Osteoblast (primary cell): ENCODE measurements around the gene RNF217. TPM values are rescaled to one million over a fixed set of nuclear protein-coding genes. Genes with fewer than 3 reads are reported as not detected.

ENCODE experiments used
- DNase-seq: peaks from one replicate; pipeline ENCODE4 v3.0.0; 2011; ENCODE audit warnings: low spot score, mixed read lengths; ENCODE audit not compliant: insufficient read length; ENCODE audit errors: missing footprints
- H2AFZ ChIP-seq: 2 replicates; pipeline ENCODE4 v1.6.0; 2011; ENCODE audit warnings: mild to moderate bottlenecking, low read length
- H3K27ac ChIP-seq: 2 replicates; pipeline ENCODE4 v1.5.1; 2011; ENCODE audit warnings: mild to moderate bottlenecking, low read depth, low read length, moderate library complexity
- H3K27me3 ChIP-seq: 2 replicates; pipeline ENCODE4 v1.6.0; 2012; ENCODE audit warnings: mild to moderate bottlenecking, control low read depth, inconsistent platforms, low read length, moderate library complexity; ENCODE audit not compliant: insufficient read depth
- H3K36me3 ChIP-seq: 2 replicates; pipeline ENCODE4 v1.5.1; 2011; ENCODE audit warnings: mild to moderate bottlenecking, low read length, control low read depth, moderate library complexity; ENCODE audit not compliant: insufficient read depth
- H3K4me1 ChIP-seq: 2 replicates; pipeline ENCODE4 v1.5.1; 2011; ENCODE audit warnings: mild to moderate bottlenecking, low read length, control low read depth, moderate library complexity; ENCODE audit not compliant: insufficient read depth
- H3K4me2 ChIP-seq: 2 replicates; pipeline ENCODE4 v1.6.0; 2011; ENCODE audit warnings: mild to moderate bottlenecking, low read length; ENCODE audit not compliant: insufficient read depth
- H3K4me3 ChIP-seq: fragments of 200-600 bp; sonication (generic); 3 replicates; pipeline ENCODE4 v1.5.1; 2012; ENCODE audit warnings: mild to moderate bottlenecking, low read length, inconsistent platforms; ENCODE audit not compliant: insufficient read depth
- H3K79me2 ChIP-seq: 2 replicates; pipeline ENCODE4 v1.6.0; 2012; ENCODE audit warnings: mild to moderate bottlenecking, low read length, control low read depth, inconsistent platforms; ENCODE audit not compliant: insufficient read depth
- H3K9me3 ChIP-seq: 2 replicates; pipeline ENCODE4 v1.5.1; 2011; ENCODE audit warnings: low read depth, low read length, control low read depth
- H4K20me1 ChIP-seq: 2 replicates; pipeline ENCODE4 v1.6.0; 2012; ENCODE audit warnings: mild to moderate bottlenecking, low read length, control low read depth; ENCODE audit not compliant: insufficient read depth
- CTCF ChIP-seq: IDR thresholded peaks from 2 replicates; pipeline ENCODE4 v1.5.1; 2011; ENCODE audit warnings: mild to moderate bottlenecking, low read depth, low read length, moderate library complexity; ENCODE audit errors: extremely low read depth
- total RNA-seq: library from RNA; depleted of rRNA; stranded (reverse); fragments of >200 nt; gene quantifications from 2 replicates; pipeline ENCODE4 v1.2.3, GENCODE V29; 2012

The RNF217 gene
- total RNA-seq, 1 donor: 22.8 TPM

- peak; percentile 66 for DNase-seq
- H3K4me2 ChIP-seq: no peak overlapping the region
- TF ChIP-seq CTCF: no peak
These were observed 178.6 kb downstream of the RNF217 start for GRCh38 chr6:125140808-125141207.

More at GRCh38 chr6:125140808-125141207, 178.6 kb downstream of the RNF217 start:
- no peak overlapping the region for H3K27ac ChIP-seq
- H3K4me3 ChIP-seq: no peak overlapping the region
- H2AFZ ChIP-seq: peak overlapping the region; percentile 5
- no peaks in the 10 kb centered on the region for H3K27me3 ChIP-seq
- H3K4me1 ChIP-seq: peaks cover 7% of the 10 kb centered on the region
- no peaks in the 10 kb centered on the region for H3K9me3 ChIP-seq
- H3K36me3 ChIP-seq: no peaks in the 10 kb centered on the region
- no peaks in the 10 kb centered on the region for H3K79me2 ChIP-seq
- no peaks in the 10 kb centered on the region for H4K20me1 ChIP-seq

Other genes starting within 250 kb of the RNF217 start
- gene TPD52L1, start 191.3 kb downstream of the RNF217 start, total RNA-seq: 22.7 and 35.5 TPM in 2 replicates